DND-41 (cell line): ENCODE results near the gene JSRP1.

Source experiments
- ATAC-seq: fragments of 200-7000 bp; cut with Tn5 transposase; 3 replicates; pipeline ENCODE4 v1.9.1; 2021; ENCODE audit warnings: low read depth; ENCODE audit not compliant: insufficient read depth
- DNase-seq: peaks from one replicate; pipeline ENCODE4 v3.0.0-alpha.2; 2020
- H2AFZ ChIP-seq: 2 replicates; pipeline ENCODE4 v1.6.0; 2012; ENCODE audit warnings: low read depth, low read length
- H3K27ac ChIP-seq: 2 replicates; pipeline ENCODE4 v1.5.1; 2012; ENCODE audit warnings: low read length, inconsistent platforms
- H3K27me3 ChIP-seq: fragments of 200-600 bp; sonication (generic); 2 replicates; pipeline ENCODE4 v1.6.0; 2012; ENCODE audit warnings: low read length, mild to moderate bottlenecking, inconsistent platforms; ENCODE audit not compliant: insufficient read depth, poor library complexity
- H3K36me3 ChIP-seq: 2 replicates; pipeline ENCODE4 v1.5.1; 2012; ENCODE audit warnings: low read length, inconsistent platforms; ENCODE audit not compliant: insufficient read depth
- H3K4me1 ChIP-seq: 2 replicates; pipeline ENCODE4 v1.5.1; 2012; ENCODE audit warnings: mild to moderate bottlenecking, low read length; ENCODE audit not compliant: insufficient read depth
- H3K4me2 ChIP-seq: 2 replicates; pipeline ENCODE4 v1.6.0; 2012; ENCODE audit warnings: mild to moderate bottlenecking, moderate library complexity, low read length, inconsistent platforms; ENCODE audit not compliant: insufficient read depth
- H3K4me3 ChIP-seq, 2 experiments: fragments of 200-600 bp in 1 of 2; shearing (Covaris generic) in 1 of 2; 2 replicates each; pipeline ENCODE4 v1.5.1; 2012 to 2016; ENCODE audit warnings: inconsistent platforms in 2 of 2, low read length in 2 of 2, mild to moderate bottlenecking in 2 of 2, low read depth in 1 of 2, moderate library complexity in 1 of 2
- H3K79me2 ChIP-seq: 2 replicates; pipeline ENCODE4 v1.6.0; 2012; ENCODE audit warnings: low read length, inconsistent platforms; ENCODE audit not compliant: insufficient read depth
- H3K9ac ChIP-seq: 2 replicates; pipeline ENCODE4 v1.6.0; 2012; ENCODE audit warnings: low read depth, mild to moderate bottlenecking, inconsistent platforms, low read length, moderate library complexity
- H3K9me3 ChIP-seq: 2 replicates; pipeline ENCODE4 v1.5.1; 2012; ENCODE audit warnings: low read length, moderate library complexity, mild to moderate bottlenecking, inconsistent platforms; ENCODE audit not compliant: insufficient read depth, severe bottlenecking
- H4K20me1 ChIP-seq: 2 replicates; pipeline ENCODE4 v1.6.0; 2012; ENCODE audit warnings: low read length; ENCODE audit not compliant: insufficient read depth
- EZH2 ChIP-seq: IDR thresholded peaks from 3 replicates; pipeline ENCODE4 v1.6.1; 2012; ENCODE audit warnings: borderline replicate concordance, low read depth, mild to moderate bottlenecking, moderate library complexity, low read length, inconsistent platforms; ENCODE audit not compliant: severe bottlenecking
- TF ChIP-seq, protein P1 (sequence below): IDR thresholded peaks from 2 replicates; pipeline ENCODE4 v1.5.1; 2012; ENCODE audit warnings: borderline replicate concordance, low read length, moderate library complexity, mild to moderate bottlenecking; ENCODE audit not compliant: poor library complexity, severe bottlenecking; ENCODE audit errors: extremely low read depth

The JSRP1 gene

DNA sequence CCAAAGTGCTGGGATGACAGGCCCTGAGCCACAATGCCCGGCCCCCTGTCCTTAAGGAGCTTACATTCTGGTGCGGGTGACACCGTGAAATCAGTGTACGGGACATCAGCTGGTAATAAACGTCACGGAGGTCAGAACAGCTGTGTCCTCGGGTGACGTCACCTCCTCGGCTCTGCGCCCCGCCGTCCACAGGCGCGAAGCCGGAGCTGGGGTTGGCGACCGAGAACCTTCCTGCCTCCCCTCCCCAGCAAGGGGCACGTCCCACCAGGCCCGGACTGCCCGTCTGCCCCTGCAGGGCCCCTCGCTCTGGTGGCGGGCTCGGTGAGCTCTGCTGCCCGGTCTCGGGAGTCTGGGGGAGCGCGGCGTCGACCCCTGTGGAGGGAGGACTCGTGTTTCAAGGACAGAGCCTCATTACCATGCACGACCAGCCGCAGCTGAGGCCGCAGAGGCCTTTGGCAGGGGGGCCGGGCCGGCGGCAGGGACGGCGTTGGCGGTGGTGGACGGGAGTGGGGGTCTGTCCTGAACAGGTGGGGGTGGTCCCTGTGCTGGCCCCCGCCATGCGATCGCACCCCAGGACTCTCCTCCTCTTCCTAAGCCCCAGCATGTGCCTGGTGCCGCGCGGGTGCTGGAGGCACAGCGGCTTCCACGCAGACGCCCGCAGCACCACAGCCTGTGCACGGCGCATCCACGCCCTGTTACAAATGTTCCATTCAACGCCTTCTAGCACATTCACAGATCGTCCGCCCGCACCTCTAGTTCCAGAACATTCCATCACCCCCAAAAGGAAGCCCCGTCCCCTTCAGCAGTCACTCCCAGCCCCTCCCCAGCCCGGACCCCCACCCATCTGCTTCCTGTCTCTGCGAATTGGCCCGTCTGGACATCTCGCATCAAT is 46.3 kb upstream of the JSRP1 start:
- H3K36me3 ChIP-seq = no peaks in the 10 kb centered on the region
- no peak for TF ChIP-seq EZH2
- TF ChIP-seq, protein P1, sequence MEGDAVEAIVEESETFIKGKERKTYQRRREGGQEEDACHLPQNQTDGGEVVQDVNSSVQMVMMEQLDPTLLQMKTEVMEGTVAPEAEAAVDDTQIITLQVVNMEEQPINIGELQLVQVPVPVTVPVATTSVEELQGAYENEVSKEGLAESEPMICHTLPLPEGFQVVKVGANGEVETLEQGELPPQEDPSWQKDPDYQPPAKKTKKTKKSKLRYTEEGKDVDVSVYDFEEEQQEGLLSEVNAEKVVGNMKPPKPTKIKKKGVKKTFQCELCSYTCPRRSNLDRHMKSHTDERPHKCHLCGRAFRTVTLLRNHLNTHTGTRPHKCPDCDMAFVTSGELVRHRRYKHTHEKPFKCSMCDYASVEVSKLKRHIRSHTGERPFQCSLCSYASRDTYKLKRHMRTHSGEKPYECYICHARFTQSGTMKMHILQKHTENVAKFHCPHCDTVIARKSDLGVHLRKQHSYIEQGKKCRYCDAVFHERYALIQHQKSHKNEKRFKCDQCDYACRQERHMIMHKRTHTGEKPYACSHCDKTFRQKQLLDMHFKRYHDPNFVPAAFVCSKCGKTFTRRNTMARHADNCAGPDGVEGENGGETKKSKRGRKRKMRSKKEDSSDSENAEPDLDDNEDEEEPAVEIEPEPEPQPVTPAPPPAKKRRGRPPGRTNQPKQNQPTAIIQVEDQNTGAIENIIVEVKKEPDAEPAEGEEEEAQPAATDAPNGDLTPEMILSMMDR = no peak
- no peak overlapping the region for H3K27ac ChIP-seq
- H3K79me2 ChIP-seq = no peaks in the 10 kb centered on the region
- no peaks in the 10 kb centered on the region for H4K20me1 ChIP-seq
- H2AFZ ChIP-seq = no peak overlapping the region
- DNase-seq = no peak
- no peaks in the 10 kb centered on the region for H3K27me3 ChIP-seq
- no peaks in the 10 kb centered on the region for H3K9me3 ChIP-seq
- H3K4me3 ChIP-seq = no peak overlapping the region
- no peak for ATAC-seq
- no peak overlapping the region for H3K4me2 ChIP-seq
- no peak overlapping the region for H3K9ac ChIP-seq
- H3K4me1 ChIP-seq = no peaks in the 10 kb centered on the region

DNA sequence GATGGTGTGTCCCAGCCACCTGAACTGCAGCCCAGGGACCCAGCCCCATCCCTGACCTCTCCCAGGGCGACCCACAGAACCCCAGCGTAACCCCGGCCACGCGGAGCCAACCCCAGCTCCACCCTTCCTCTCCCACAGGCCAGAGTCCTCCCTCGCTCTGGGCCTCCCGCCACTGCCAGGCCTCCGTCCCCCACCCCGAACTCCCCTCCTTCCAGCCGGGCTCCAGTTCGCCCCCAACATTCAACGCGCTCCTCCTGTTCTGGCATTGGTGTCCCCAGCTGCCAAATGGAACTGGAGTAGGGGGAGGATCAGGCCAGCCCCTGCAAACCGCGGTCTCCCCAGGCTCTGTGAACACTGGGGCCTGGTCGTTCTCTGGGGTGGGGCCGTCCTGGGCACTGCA is 44.3 kb upstream of the JSRP1 start:
- no peak overlapping the region for H3K4me2 ChIP-seq
- H3K36me3 ChIP-seq = no peaks in the 10 kb centered on the region
- no peaks in the 10 kb centered on the region for H3K79me2 ChIP-seq
- H2AFZ ChIP-seq = no peak overlapping the region
- no peaks in the 10 kb centered on the region for H3K9me3 ChIP-seq
- no peaks in the 10 kb centered on the region for H3K4me1 ChIP-seq
- no peak overlapping the region for H3K9ac ChIP-seq
- no peaks in the 10 kb centered on the region for H3K27me3 ChIP-seq
- DNase-seq = no peak
- ATAC-seq = no peak
- H3K4me3 ChIP-seq = no peak overlapping the region
- no peak overlapping the region for H3K27ac ChIP-seq
- TF ChIP-seq EZH2 = no peak
- no peaks in the 10 kb centered on the region for H4K20me1 ChIP-seq

DNA sequence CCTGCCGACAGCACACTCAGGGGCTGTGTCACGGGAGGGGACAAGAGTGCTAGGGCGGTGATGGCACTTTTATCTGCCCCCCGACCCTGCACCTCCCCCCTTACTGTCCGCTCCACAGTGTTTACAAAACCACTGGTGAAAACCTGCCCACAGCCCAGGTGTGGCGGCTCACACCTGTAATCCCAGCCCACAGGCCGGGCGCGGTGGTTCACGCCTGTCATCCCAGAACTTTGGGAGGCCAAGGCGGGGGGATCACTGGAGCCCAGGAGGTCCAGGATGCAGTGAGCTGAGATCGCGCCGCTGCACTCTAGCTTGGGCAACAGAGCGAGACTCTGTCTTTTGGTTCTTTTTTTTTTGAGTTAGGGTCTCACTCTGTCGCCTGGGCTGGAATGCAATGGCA is 39.9 kb upstream of the JSRP1 start:
- H3K27ac ChIP-seq = no peak overlapping the region
- no peak overlapping the region for H3K9ac ChIP-seq
- H3K79me2 ChIP-seq = no peaks in the 10 kb centered on the region
- TF ChIP-seq, protein P1 = no peak
- no peak for TF ChIP-seq EZH2
- ATAC-seq = no peak
- H3K4me3 ChIP-seq = no peak overlapping the region
- no peaks in the 10 kb centered on the region for H3K36me3 ChIP-seq
- no peaks in the 10 kb centered on the region for H3K9me3 ChIP-seq
- H3K27me3 ChIP-seq = no peaks in the 10 kb centered on the region
- H4K20me1 ChIP-seq = no peaks in the 10 kb centered on the region
- no peaks in the 10 kb centered on the region for H3K4me1 ChIP-seq
- DNase-seq = no peak
- no peak overlapping the region for H3K4me2 ChIP-seq
- H2AFZ ChIP-seq = no peak overlapping the region

DNA sequence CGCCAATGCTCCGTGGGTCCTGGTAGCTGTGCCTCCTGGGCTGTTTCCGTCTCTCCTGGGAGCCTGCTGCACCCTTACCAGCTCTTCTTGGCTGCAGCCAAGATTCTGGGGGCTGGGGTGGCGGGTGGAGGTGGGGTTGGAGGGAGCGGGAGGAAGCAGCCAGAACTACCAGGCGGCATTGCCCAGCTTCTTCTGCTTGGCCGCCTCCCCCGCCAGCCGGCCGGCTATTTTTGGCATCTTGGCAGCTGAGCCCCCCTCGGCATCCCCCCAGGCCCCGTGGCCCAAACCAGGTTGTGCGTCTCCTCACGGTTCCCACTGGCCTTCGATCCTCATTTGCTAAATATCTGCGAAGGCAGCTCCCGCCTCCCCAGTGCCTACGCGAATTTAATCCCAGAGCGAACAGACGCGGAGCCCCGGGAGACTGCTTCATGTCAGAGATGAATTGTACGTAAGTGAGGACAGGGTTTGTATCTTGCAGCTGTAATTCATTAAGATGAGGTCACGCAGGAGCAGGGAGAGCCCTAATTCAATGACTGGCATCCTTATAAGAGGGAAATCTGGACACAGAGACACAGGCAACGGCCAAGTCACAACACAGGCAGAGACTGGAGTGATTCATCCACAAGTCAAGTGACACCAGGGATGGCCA is 38.6 kb upstream of the JSRP1 start:
- no peak overlapping the region for H3K27ac ChIP-seq
- no peaks in the 10 kb centered on the region for H3K9me3 ChIP-seq
- no peaks in the 10 kb centered on the region for H4K20me1 ChIP-seq
- no peaks in the 10 kb centered on the region for H3K27me3 ChIP-seq
- no peak overlapping the region for H3K4me3 ChIP-seq
- H3K9ac ChIP-seq = no peak overlapping the region
- DNase-seq = no peak
- no peak for TF ChIP-seq EZH2
- TF ChIP-seq, protein P1 = no peak
- peaks cover 4% of the 10 kb centered on the region for H3K4me1 ChIP-seq
- H3K36me3 ChIP-seq = no peaks in the 10 kb centered on the region
- H3K4me2 ChIP-seq = no peak overlapping the region
- H2AFZ ChIP-seq = no peak overlapping the region
- ATAC-seq = no peak
- no peaks in the 10 kb centered on the region for H3K79me2 ChIP-seq
